ENCODE data around the gene TATDN2. TPM values are rescaled to one million over a fixed set of nuclear protein-coding genes. Genes with fewer than 3 reads are reported as not detected.
"Not testable (repeated sequence)": the region's sequence is repeated elsewhere in the genome, so short reads cannot be mapped to it uniquely, and the experiment has no call there.

TATDN2 gene
- polyA plus RNA-seq, 3 donors = 12.3 to 18.2 (median 17.5) TPM

DNA sequence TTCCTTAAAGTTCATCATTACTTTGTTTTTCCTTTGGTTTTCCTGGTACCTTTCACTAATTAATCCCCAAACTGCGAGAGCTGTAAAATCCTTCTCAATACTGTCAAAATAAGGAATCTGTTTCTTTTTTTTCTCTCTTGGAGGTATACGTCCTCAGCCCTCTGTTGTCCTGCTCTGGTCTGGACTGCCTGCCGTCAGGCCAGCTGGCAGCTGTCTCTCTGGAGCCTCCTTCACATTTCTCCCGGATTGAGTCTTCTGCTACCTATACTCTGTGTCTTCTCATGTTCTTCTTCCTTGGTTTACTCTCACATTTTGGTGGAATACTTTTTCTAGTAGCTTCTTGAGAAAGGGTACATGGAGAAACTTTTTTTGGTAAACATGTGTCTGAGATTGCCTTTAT is 13.8 kb downstream of the TATDN2 start:
- no peak overlapping the region for H3K27ac ChIP-seq (ENCODE audit: low read depth, low read length)

GRCh38 chr3:10263646-10264363 is 15.5 kb downstream of the TATDN2 start:
- no peak overlapping the region for H3K27ac ChIP-seq (ENCODE audit: low read depth, low read length)
- WGBS, 3 donors = 59 to 66% (median 61%) methylated on average over 12 of the region's 12 CpGs

More for the DNA sequence above, 13.8 kb downstream of the TATDN2 start:
- WGBS, 3 donors = 71 to 75% (median 73%) methylated on average over 4 of the region's 4 CpGs

DNA sequence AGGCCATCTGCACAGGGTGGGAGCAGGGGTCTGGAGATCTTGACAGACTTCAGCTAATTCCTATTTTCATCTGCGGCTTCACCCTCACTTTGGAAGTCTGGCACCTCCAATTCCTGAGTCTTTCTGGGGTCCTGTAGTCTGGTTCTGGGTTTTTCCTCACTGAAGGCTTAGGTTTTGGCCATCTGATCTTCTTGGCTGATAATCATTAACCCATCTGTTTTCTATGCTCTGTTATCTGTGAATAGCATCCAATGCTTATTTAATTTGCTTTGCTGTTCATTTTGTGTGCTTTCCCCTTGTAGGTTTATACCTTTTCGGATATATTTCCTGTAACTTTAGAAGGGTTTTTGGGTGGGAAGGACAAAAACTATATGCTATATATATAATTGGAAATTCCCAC is 17.6 kb downstream of the TATDN2 start:
- 90 to 97% (median 96%) methylated on average over 2 of the region's 2 CpGs for WGBS, 3 donors

DNA sequence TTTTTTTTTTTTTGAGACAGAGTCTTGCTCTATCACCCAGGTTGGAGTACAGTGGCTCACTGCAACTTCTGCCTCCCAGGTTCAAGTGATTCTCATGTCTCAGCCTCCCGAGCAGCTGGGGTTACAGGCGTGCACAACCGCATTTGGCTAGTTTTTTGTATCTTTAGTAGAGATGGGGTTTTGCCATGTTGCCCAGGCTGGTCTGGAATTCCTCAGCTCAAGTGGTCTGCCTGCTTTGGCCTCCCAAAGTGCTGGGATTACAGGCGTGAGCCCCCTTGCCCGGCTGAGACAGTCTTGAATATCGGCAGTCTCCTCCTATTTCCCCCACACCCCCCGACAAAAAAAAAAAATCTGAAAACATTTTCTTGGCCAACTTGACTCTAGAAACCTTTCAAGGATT is 18.7 kb downstream of the TATDN2 start:
- WGBS, 3 donors = 84 to 88% (median 85%) methylated on average over 7 of the region's 7 CpGs
- H3K27ac ChIP-seq (ENCODE audit: low read depth, low read length) = not testable (repeated sequence)

More for the DNA sequence above, 17.6 kb downstream of the TATDN2 start:
- H3K27ac ChIP-seq (ENCODE audit: low read depth, low read length) = no peak overlapping the region

DNA sequence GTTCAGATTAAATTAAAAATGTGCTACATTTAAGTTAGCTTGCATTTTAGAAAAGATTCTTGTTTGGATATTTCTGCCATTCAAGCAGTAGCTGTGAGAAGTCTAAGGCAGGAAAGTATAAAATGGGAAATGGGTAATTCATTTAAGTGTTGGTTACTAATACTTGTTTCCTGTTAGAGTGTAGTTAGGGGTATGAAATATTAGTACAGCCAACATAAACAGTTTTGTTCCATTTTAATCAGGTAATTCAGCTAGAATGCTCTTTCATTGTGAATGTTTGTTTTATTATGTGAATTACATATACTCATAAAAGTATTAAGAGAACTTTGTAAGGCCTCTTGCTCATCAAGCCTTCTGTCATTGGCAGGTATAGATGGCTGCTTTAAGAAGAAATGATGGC is 19.9 kb downstream of the TATDN2 start:
- no peak overlapping the region for H3K27ac ChIP-seq (ENCODE audit: low read depth, low read length)

DNA sequence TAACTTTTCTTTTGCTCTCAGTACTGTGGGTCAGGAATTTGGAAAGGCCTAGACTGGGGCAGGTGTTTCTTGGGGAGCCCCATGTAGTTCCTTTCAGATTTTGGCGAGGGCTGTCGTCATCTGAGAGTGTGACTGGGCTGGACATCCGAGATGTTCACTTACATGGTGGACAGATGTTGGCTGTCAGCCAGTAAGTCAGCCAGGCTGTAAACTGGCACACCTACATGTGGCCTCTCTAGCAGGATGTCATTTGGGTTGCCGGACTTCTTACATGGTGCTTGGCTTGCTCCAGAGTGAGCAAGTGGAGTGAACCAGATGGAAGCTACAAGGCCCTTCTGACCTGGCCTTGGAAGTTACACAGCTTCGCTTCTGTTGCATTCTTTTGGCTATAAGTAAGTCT is 20.7 kb downstream of the TATDN2 start:
- WGBS, 3 donors = 91 to 95% (median 92%) methylated on average over 5 of the region's 5 CpGs
- H3K27ac ChIP-seq (ENCODE audit: low read depth, low read length) = no peak overlapping the region

- H3K27ac ChIP-seq (ENCODE audit: low read depth, low read length) = no peak overlapping the region
- WGBS, 3 donors = 91 to 98% (median 96%) methylated on average over 5 of the region's 5 CpGs
Observed at GRCh38 chr3:10269443-10269842, 21.2 kb downstream of the TATDN2 start.

DNA sequence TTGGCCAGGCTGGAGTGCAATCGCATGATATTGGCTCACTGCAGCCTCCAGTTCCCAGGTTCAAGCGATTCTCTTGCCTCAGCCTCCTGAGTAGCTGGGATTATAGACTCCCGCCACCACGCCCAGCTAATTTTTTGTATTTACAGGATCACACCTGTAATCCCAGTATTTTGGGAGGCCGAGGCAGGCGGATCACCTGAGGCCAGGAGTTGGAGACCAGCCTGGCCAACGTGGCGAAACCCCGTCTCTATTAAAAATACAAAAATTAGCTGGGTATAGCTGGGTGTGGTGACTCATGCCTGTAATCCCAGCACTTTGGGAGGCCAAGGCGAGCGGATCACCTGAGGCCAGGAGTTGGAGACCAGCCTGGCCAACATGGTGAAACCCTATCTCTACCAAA is 24.2 kb downstream of the TATDN2 start:
- H3K27ac ChIP-seq (ENCODE audit: low read depth, low read length) = not testable (repeated sequence)
- 94 to 97% (median 96%) methylated on average over 11 of the region's 11 CpGs for WGBS, 3 donors

- WGBS, 3 donors = 90 to 97% (median 97%) methylated on average over 2 of the region's 2 CpGs
- H3K27ac ChIP-seq (ENCODE audit: low read depth, low read length) = no peak overlapping the region
Observed at GRCh38 chr3:10272977-10273376, 24.7 kb downstream of the TATDN2 start.

DNA sequence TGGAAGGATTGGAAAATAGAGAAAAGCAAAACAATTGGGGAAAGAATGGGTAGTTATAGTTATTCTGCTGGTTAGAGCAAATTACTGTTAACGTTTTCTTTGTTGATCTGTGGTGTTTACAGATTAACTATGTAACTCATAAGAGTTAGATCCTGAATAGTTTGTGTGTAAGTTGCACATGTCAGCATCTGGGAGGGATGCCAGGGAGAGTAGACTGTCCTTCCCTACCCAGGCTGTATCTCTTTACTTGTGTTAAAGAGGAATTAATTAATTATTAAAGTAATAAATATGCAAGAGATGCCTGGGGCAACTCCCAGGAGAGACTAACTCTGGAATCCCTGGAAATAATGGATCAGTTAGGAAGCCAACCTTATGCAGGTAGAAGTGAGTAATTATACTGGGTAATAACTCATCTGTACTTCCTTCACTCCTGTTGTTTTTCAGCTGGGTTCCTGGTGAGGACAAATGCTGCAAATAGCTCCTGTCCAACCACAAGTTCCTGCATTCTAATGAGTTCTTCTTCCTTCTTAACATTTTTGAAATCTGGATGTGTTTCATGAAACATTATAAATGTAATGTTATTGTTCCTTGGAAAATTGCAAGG is 25.5 kb downstream of the TATDN2 start:
- WGBS, 3 donors = 3 to 21% (median 9%) methylated on average over 1 of the region's 1 CpG
- H3K27ac ChIP-seq (ENCODE audit: low read depth, low read length) = no peak overlapping the region

DNA sequence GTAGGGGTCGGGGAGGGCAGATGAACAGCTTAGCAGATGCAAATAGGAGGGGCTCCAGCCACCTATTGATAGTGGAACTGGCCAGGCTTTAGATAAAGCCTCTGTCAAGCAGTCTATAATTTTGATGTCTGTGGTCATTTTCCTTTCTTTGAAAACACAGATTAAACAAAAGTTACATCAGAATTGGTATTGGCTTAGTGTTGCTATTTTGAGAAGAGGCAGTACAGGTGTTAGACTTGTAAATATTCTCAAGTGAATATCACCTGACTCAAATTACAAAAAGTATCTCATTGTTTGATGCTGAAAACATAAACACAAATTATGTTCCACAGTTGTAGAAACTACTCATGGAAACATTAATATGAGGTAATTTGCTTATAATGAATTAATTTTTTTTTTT is 26.3 kb downstream of the TATDN2 start:
- H3K27ac ChIP-seq (ENCODE audit: low read depth, low read length) = no peak overlapping the region
- WGBS, 3 donors = 48 to 78% (median 65%) methylated on average over 1 of the region's 1 CpG

DNA sequence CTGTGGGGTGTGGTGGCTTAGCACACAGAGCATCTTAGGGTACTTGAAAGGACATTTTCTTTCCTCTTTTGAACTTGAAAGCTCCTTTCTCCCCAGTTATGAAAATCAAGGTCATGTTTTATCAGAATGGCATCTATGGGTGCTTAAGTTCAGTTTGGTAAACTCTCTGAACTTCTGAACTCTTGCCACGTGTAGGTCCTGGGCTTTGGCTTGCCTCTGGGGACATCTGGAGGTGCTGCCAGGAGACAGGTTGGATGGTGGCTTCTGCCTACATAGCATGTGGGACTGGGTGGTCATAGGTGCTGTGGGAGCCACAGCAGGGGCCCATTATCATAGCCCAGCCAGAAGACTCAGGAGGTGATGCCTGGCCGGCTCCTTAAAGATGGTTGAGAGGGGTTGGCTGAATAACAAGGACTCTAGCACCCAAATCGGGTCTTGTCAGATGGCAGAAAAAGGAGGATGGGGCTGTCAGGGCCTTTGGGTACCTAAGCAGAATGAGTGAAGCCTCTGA is 28.9 kb downstream of the TATDN2 start:
- WGBS, 3 donors = 69 to 85% (median 85%) methylated on average over 3 of the region's 3 CpGs
- H3K27ac ChIP-seq (ENCODE audit: low read depth, low read length) = no peak overlapping the region

DNA sequence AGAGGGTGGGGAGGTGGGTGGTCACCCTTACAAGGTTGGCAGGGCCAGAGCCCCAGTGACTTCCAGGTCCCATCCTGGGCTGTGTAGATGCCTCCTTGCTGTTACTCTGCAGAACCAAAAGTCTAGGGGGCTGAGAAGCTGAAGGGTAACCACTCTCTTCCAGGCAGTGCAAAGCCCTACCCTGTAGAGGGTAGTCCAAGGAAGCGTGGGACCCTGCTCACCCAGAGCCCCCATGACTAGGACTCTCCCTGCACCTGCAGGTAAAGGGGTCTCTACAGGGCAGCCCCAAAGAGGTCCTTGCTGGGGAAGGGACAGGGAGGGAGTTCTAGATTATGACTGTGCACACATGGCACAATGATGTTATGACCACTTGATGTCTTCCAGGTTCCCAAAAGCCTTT is 30.2 kb downstream of the TATDN2 start:
- WGBS, 3 donors = 93 to 100% (median 94%) methylated on average over 1 of the region's 1 CpG
- no peak overlapping the region for H3K27ac ChIP-seq (ENCODE audit: low read depth, low read length)

DNA sequence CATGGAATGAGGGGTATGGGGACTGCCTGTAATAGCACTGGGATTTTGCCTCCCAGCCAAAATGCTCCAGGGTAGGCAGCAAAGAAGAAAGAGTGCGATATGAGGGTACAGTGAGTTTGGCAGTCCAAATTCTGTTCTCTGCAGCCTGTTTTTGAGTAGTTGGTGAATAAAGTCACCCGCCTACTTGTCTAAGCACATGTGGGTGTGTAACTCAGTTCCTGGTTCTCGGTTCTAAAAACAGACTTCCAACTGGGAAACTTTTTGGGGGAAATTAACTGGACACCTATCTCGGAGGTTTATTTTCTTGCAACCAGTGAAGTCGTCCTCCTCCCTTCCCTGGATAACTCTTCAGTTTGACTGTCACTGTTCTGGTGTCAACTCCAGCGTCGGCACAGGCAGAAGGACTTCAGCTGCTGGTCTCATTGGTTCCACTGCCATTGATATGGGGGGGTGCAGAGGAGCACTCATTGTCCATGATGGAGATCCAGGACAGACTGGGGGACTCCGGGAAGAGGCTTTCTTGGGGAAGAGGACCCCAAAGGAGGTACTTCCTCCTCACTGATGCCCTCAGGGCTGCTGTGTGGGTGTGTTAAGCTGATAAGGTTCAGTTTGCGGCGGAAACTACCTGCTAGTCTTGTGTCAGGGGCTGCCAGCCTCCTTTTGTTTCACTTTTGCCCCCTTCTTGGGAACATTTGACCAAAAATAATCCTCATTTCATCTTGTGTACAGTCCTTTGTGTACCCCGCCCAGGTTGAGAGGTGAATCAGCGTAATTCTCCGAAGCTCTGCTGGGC is 31.3 kb downstream of the TATDN2 start:
- no peak overlapping the region for H3K27ac ChIP-seq (ENCODE audit: low read depth, low read length)
- WGBS, 3 donors = 88 to 93% (median 92%) methylated on average over 13 of the region's 13 CpGs

- WGBS, 3 donors = 81 to 85% (median 85%) methylated on average over 5 of the region's 5 CpGs
Observed at GRCh38 chr3:10280177-10280529, 31.9 kb downstream of the TATDN2 start.

DNA sequence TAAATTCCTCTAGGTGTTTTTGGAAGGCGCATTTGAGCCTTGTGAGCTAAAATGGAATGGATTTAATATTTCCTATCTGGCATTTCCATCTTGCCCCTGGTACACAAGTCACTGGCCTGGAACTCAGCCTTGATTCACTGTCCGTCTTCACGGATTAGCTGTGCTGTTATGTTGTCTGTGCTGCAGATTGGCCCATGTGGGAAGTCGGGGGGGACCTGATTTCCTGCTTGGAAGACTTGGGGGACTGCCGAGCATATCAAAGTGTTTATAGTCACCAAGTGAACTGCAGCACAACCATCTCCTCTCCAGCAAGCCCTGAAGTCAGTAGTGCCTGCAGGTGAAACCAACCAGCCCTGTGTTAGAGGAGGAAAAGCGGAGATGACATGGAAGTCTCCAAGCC is 32.3 kb downstream of the TATDN2 start:
- H3K27ac ChIP-seq (ENCODE audit: low read depth, low read length) = no peak overlapping the region
- WGBS, 3 donors = 78 to 88% (median 87%) methylated on average over 6 of the region's 6 CpGs

More at GRCh38 chr3:10280177-10280529, 31.9 kb downstream of the TATDN2 start:
- H3K27ac ChIP-seq (ENCODE audit: low read depth, low read length) = no peak overlapping the region

DNA sequence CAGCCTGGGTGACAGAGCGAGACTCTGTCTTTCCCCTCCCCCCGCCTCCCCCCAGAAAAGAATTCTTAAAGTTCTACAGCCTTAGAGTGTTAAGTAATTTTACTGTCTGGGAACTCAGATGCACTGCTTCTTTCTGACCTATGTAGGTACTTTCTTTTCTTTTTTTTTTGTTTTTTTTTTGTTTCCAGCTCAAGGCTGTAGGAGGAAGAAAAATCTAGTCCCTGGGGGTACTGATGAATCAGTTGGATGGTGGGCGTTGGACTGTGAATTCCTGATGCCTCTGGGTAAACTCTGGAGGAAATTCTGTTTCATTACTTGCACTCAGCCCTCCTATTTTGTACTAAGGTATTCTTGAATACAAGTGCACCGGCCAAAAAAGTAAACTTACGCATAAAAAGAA is 33.7 kb downstream of the TATDN2 start:
- no peak overlapping the region for H3K27ac ChIP-seq (ENCODE audit: low read depth, low read length)
- 73 to 91% (median 80%) methylated on average over 5 of the region's 5 CpGs for whole genome bisulfite sequencing, 3 donors

- H3K27ac ChIP-seq (ENCODE audit: low read depth, low read length) = no peak overlapping the region
- 37 to 73% (median 71%) methylated on average over 5 of the region's 5 CpGs for WGBS, 3 donors
Observed at GRCh38 chr3:10283638-10284037, 35.4 kb downstream of the TATDN2 start.

DNA sequence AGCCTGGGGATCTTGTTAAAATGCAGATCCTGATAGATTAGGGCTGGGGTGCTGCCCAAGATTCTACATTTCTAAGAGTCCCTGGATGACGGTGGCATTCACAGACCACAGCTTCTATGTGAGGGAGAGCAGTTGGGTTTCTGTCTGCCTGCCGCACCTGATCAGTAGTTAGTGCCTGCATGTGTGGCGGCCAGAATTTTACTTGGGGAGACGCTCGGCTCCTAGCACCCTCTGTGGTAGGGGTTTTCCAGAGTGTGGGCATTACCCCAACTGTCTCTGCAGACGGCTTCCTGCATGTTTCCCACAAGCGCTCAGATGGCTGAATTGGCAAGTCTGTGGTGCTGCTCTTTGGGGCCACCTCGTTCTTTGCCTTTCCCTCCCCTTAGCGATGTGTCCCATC is 36.2 kb downstream of the TATDN2 start:
- WGBS, 3 donors = 56 to 88% (median 65%) methylated on average over 9 of the region's 9 CpGs
- no peak overlapping the region for H3K27ac ChIP-seq (ENCODE audit: low read depth, low read length)
